Fibroblast of skin of left biceps (primary cell): Measurements from ENCODE around the gene ZDHHC12.

ENCODE experiments used
- DNase-seq, 2 experiments: peaks; one replicate each; pipeline ENCODE4 v3.0.0-alpha.2; 2013; ENCODE audit warnings: low read depth in 2 of 2

Gene ZDHHC12

GRCh38 chr9:128723866-128724743 lies at the start of gene ZDHHC12:
ZDHHC12 (minus strand) TSS chr9:128724127; CDS start chr9:128724093, 34 bp downstream.
- peak; percentile 63 to 68 for DNase-seq

GRCh38 chr9:128773049-128773448 lies 49.1 kb upstream of the ZDHHC12 start:
- DNase-seq = no peak

- peak; percentile 71 to 73 for DNase-seq
Observed at GRCh38 chr9:128771745-128772519, 48.0 kb upstream of the ZDHHC12 start, which contains the start of gene ZER1. ZER1 (minus strand) TSS chr9:128771927; CDS start chr9:128755565, 16,362 bp downstream.

- DNase-seq = no peak
Observed at GRCh38 chr9:128771094-128771721, 47.3 kb upstream of the ZDHHC12 start.

- no peak for DNase-seq
Observed at GRCh38 chr9:128770286-128771030, 46.5 kb upstream of the ZDHHC12 start.

- DNase-seq = no peak
Observed at GRCh38 chr9:128768606-128769005, 44.7 kb upstream of the ZDHHC12 start.

- no peak for DNase-seq
Observed at GRCh38 chr9:128765499-128765898, 41.6 kb upstream of the ZDHHC12 start.

GRCh38 chr9:128764361-128764760 lies 40.4 kb upstream of the ZDHHC12 start:
- DNase-seq = no peak

GRCh38 chr9:128762671-128763449 lies 38.9 kb upstream of the ZDHHC12 start:
- DNase-seq = no peak

GRCh38 chr9:128757602-128758001 lies 33.7 kb upstream of the ZDHHC12 start:
- no peak for DNase-seq

- no peak for DNase-seq
Observed at GRCh38 chr9:128753627-128754026, 29.7 kb upstream of the ZDHHC12 start.

GRCh38 chr9:128750926-128751595 lies 27.1 kb upstream of the ZDHHC12 start:
- no peak for DNase-seq

- DNase-seq = no peak
Observed at GRCh38 chr9:128747241-128747640, 23.3 kb upstream of the ZDHHC12 start.

- no peak for DNase-seq
Observed at GRCh38 chr9:128743421-128743820, 19.5 kb upstream of the ZDHHC12 start.

GRCh38 chr9:128742401-128742800 lies 18.5 kb upstream of the ZDHHC12 start:
- no peak for DNase-seq

- no peak for DNase-seq
Observed at GRCh38 chr9:128735373-128735772, 11.4 kb upstream of the ZDHHC12 start.

- peak; percentile 31 to 53 for DNase-seq
Observed at GRCh38 chr9:128733256-128733655, 9.3 kb upstream of the ZDHHC12 start.

GRCh38 chr9:128732576-128732975 lies 8.6 kb upstream of the ZDHHC12 start:
- no peak for DNase-seq

GRCh38 chr9:128731691-128732090 lies 7.8 kb upstream of the ZDHHC12 start:
- DNase-seq = no peak

- DNase-seq = no peak
Observed at GRCh38 chr9:128731093-128731492, 7.2 kb upstream of the ZDHHC12 start.
